ENCODE measurements around the gene CHD2.

The CHD2 gene

DNA sequence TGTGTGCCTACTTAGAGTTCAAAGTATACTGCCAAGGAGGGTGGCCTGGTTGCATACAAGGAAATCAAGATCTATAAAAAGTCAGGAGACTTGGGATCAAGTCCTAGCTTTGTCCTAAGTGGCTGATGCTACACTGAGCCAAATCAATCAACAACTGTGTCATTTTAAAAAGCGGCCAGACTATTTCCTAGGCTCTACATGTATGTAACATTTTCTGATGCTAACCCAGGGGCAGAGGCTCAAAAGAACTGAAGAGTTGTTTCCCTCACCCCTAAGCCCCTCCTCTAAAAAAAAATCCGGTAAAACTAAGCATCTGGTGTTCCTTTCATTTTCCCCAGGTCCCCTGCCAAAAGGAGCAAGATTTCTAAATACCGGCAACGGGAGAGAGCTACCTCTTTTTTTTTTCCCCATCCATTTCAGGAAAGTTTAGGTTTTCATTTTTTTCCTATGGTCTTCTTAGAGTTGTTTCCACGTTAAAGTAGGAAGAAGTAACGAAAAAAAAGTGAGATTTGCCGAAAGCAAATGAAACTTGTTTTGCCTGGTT is 18.8 kb upstream of the CHD2 start:
- no peak for DNase-seq (ENCODE audit: low spot score in 2 of 2)
- Histone ChIP-seq H3K4me3 (no peak overlapping the region; the same call in 1 of the 2 replicates), H3K4me1 (peaks cover 41% of the 10 kb centered on the region), H3K36me3 (replicated peaks) (peaks cover 25% of the 10 kb centered on the region), H3K9me3 (no peaks in the 10 kb centered on the region), H3K27me3 (ENCODE audit: low read depth) (no peaks in the 10 kb centered on the region)
- in situ Hi-C loops (cut with MboI; ENCODE audit: low sequenced_read_pairs): loop anchor here (5.0 kb wide), 1 partner anchor 64 kb away; no protein-coding TSS in a partner anchor

DNA sequence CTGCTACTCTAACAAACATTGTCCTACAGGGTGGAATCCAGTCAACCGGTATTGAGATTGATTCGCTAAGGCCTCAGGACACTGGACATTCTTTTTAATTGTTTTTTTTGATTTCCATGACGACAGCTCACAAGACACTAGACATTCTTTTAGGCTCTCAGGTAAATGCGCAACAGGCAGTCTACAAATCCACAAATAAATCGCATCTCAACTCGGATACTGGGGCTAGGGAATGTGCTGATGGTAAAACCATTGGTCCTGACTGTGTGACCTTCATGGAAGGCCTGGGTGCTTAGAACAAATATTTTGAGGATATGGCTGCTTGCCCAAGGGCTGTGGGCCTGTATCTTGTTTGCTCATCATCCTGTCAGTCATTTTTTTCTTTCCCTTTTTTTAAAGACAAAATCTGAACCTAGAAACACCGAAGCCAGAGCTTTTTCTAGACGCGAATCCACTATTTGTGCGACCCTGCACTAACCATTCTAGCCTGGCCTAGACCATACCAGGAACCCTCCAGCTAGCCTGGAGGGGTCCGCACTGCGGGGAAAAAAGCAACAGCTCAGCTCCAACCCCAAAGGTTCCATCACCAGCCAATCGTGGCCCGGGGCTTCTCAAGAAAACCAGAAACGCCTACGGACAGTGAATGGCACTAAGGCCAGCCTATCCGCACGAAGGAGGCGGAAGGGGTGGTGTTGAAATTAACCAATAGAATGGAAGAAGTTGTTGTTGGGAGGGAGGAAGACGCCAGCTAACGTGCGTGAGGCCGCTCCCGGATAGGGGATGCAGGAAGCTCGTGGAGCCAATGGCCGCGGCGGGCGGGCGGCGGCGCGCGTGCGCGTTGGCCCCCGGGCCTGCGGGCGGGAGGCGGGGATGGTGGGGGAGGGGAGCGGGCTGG is 18.1 kb upstream of the CHD2 start:
- peak overlapping the region; percentile 58 for H3K4me3 ChIP-seq
- DNase-seq (ENCODE audit: low spot score in 2 of 2): peak; percentile 98 to 99
- in situ Hi-C loops (cut with MboI; ENCODE audit: low sequenced_read_pairs): loop anchor here (5.0 kb wide), 1 partner anchor 65 kb away; no protein-coding TSS in a partner anchor
- H3K4me1 ChIP-seq: peaks cover 43% of the 10 kb centered on the region
- no peaks in the 10 kb centered on the region for H3K27me3 ChIP-seq (ENCODE audit: low read depth)
- H3K9me3 ChIP-seq: no peaks in the 10 kb centered on the region
- peaks cover 33% of the 10 kb centered on the region for H3K36me3 ChIP-seq (replicated peaks)

DNA sequence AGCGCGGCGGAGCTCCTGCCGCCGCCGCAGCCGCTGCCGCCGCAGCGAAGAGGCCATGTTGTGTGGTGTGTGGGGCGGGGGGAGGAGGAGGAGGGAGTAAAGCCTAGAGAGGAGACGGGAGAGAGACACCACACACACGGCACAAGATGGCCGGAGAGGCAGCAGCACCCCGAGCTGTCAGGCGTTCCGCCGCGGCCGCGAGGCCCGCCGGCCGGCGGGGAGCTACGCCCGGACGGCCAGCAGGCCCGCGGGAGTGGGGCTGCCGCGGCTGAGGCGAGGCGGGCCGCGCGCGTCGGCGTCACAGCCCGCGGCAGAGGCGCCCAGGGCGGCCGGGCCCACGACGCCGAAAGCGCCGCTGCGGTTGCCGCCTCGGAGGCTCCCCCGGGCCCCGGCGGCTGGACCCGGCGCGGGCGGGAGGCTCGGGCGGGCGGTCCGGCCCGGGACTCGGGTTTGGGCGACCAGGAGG is 17.4 kb upstream of the CHD2 start:
- Histone ChIP-seq H3K27me3 (ENCODE audit: low read depth) (no peaks in the 10 kb centered on the region), H3K4me1 (peaks cover 44% of the 10 kb centered on the region), H3K4me3 (peak overlapping the region; percentile 58), H3K36me3 (replicated peaks) (peaks cover 39% of the 10 kb centered on the region), H3K9me3 (no peaks in the 10 kb centered on the region)
- no peak for DNase-seq (ENCODE audit: low spot score in 2 of 2)
- in situ Hi-C loops (cut with MboI; ENCODE audit: low sequenced_read_pairs): loop anchor here (5.0 kb wide), 1 partner anchor 65 kb away; no protein-coding TSS in a partner anchor

DNA sequence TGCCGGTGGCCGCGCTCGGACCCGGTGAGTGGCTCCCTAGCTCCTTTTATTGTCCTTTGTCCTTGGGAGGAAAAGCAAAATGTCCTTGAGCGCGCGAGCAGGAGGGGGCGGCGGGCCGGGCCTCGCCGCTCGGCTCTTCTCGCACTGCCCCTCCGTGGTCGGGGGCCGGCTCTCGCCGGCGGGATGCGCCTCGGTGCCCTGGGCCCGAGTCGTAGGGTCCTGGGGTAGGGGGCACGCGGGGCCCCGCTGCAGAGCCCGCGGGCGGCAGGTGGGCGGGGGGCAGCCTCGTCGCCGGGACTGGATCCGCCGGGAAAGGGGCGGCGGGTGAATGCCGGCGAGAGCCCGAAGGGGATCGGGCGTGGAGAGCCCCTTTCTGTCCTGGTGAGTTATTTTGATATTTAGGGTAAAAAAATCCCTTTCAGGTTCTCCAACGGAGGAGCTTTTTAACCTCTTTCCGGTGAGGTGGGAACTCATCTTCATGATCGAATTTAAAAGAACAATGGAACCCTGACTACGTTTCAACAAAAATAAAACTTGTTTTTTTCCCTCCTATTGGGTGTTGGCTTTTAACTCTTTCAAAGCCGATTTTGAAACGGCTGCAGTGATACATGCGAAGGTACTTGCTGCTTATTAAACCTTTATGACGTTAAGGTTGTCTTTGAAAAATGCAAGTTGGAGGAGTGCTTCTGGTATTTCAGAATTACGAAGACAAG is 16.8 kb upstream of the CHD2 start:
- DNase-seq (ENCODE audit: low spot score in 2 of 2): peak in 1 of 2 experiments; percentile 40
- Histone ChIP-seq H3K9me3 (no peaks in the 10 kb centered on the region), H3K4me3 (peak overlapping the region; percentile 58), H3K27me3 (ENCODE audit: low read depth) (no peaks in the 10 kb centered on the region), H3K4me1 (peaks cover 46% of the 10 kb centered on the region), H3K36me3 (replicated peaks) (peaks cover 45% of the 10 kb centered on the region)
- in situ Hi-C loops (cut with MboI; ENCODE audit: low sequenced_read_pairs): loop anchor here (5.0 kb wide), 1 partner anchor 66 kb away; no protein-coding TSS in a partner anchor

- DNase-seq (ENCODE audit: low spot score in 2 of 2): no peak
- peak overlapping the region; percentile 58 for H3K4me3 ChIP-seq
- H3K36me3 ChIP-seq (replicated peaks): peaks cover 52% of the 10 kb centered on the region
- no peaks in the 10 kb centered on the region for H3K9me3 ChIP-seq
- in situ Hi-C loops (cut with MboI; ENCODE audit: low sequenced_read_pairs): loop anchor here (5.0 kb wide), 1 partner anchor 67 kb away; no protein-coding TSS in a partner anchor
- peaks cover 47% of the 10 kb centered on the region for H3K4me1 ChIP-seq
- H3K27me3 ChIP-seq (ENCODE audit: low read depth): no peaks in the 10 kb centered on the region
Measured at GRCh38 chr15:92883876-92884435, 16.2 kb upstream of the CHD2 start.

DNA sequence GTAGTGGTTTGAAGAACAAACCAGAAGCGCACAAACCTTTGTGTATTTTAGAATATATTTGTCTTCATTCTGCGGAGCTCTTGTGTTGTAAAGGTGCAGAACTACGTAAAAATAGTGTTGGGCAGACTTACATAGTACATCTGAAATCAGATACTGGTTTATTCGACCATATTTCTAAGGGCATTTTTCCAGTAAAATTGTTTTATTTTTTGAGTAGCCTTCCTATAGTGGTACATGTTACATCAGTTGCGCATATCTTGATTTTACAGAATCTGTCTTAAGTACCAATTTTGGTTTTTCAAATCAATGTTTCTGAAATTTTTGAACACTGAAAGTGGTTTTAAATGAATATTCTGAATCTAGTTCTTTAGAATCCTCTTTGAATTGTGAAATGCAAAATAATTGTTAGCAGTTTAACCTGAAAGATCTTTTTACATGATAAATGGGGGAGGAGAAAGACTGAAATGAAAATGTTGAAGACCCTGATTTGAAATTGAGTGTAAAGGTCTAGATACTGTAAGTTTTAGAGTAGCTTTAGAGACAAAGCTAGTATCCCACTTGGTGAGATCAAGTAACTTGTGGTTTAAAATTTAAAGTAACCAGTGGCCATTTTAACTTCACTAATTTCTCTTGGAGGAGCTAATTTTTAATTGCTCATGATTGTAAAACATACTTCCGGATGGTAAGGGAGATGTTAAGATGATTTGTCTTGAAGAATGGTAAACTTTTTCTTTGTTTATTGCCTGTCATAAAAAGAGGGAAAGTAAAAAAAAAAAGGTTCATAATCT is 15.5 kb upstream of the CHD2 start:
- in situ Hi-C loops (cut with MboI; ENCODE audit: low sequenced_read_pairs): loop anchor here (5.0 kb wide), 1 partner anchor 67 kb away; no protein-coding TSS in a partner anchor
- DNase-seq (ENCODE audit: low spot score in 2 of 2): no peak
- Histone ChIP-seq H3K4me1 (peaks cover 47% of the 10 kb centered on the region), H3K27me3 (ENCODE audit: low read depth) (no peaks in the 10 kb centered on the region), H3K36me3 (replicated peaks) (peaks cover 56% of the 10 kb centered on the region), H3K9me3 (no peaks in the 10 kb centered on the region), H3K4me3 (peak overlapping the region; percentile 58)

GRCh38 chr15:92885224-92886041 is 14.7 kb upstream of the CHD2 start:
- Histone ChIP-seq H3K36me3 (replicated peaks) (peaks cover 61% of the 10 kb centered on the region), H3K4me3 (peak overlapping the region; percentile 58), H3K9me3 (no peaks in the 10 kb centered on the region), H3K4me1 (peaks cover 42% of the 10 kb centered on the region), H3K27me3 (ENCODE audit: low read depth) (no peaks in the 10 kb centered on the region)
- no peak for DNase-seq (ENCODE audit: low spot score in 2 of 2)
- in situ Hi-C loops (cut with MboI; ENCODE audit: low sequenced_read_pairs): no loop called here

DNA sequence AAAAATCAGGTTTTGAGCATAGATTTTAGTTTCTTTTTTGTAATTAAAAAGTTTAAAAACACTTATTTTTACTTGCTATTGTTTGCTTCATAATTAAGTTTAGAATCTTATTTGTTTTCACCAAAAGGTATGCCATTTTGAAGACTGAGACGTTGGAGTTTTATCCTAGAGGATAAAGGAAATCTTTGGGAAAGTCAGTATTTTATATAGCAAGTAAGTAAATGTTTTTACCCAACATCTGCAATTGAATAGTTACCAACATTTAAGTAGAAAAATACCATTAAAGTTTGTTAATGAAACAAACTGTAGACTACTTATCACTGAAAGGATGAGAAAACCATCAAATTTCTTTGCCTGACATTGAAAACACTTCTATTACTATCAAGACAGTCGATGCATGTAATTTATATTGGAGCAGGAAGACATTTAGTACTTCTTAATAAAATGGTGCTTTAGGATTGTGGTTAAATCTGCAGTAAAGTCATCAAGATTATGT is 14.0 kb upstream of the CHD2 start:
- peaks cover 36% of the 10 kb centered on the region for H3K4me1 ChIP-seq
- H3K36me3 ChIP-seq (replicated peaks): peaks cover 68% of the 10 kb centered on the region
- H3K27me3 ChIP-seq (ENCODE audit: low read depth): no peaks in the 10 kb centered on the region
- in situ Hi-C loops (cut with MboI; ENCODE audit: low sequenced_read_pairs): no loop called here
- H3K9me3 ChIP-seq: no peaks in the 10 kb centered on the region
- no peak for DNase-seq (ENCODE audit: low spot score in 2 of 2)
- peak overlapping the region; percentile 58; the same call in 1 of the 2 replicates for H3K4me3 ChIP-seq

GRCh38 chr15:92886815-92887214 is 13.3 kb upstream of the CHD2 start:
- H3K4me3 ChIP-seq: no peak overlapping the region
- H3K4me1 ChIP-seq: peaks cover 28% of the 10 kb centered on the region
- H3K27me3 ChIP-seq (ENCODE audit: low read depth): no peaks in the 10 kb centered on the region
- in situ Hi-C loops (cut with MboI; ENCODE audit: low sequenced_read_pairs): no loop called here
- peaks cover 75% of the 10 kb centered on the region for H3K36me3 ChIP-seq (replicated peaks)
- no peaks in the 10 kb centered on the region for H3K9me3 ChIP-seq
- DNase-seq (ENCODE audit: low spot score in 2 of 2): no peak

GRCh38 chr15:92887869-92888268 is 12.3 kb upstream of the CHD2 start:
- no peak for DNase-seq (ENCODE audit: low spot score in 2 of 2)
- Histone ChIP-seq H3K4me3 (no peak overlapping the region), H3K27me3 (ENCODE audit: low read depth) (no peaks in the 10 kb centered on the region), H3K36me3 (replicated peaks) (peaks cover 85% of the 10 kb centered on the region), H3K4me1 (peaks cover 25% of the 10 kb centered on the region), H3K9me3 (no peaks in the 10 kb centered on the region)
- in situ Hi-C loops (cut with MboI; ENCODE audit: low sequenced_read_pairs): no loop called here

GRCh38 chr15:92889390-92890107 is 10.6 kb upstream of the CHD2 start:
- no peak for DNase-seq (ENCODE audit: low spot score in 2 of 2)
- peaks cover 25% of the 10 kb centered on the region for H3K4me1 ChIP-seq
- H3K9me3 ChIP-seq: no peaks in the 10 kb centered on the region
- H3K4me3 ChIP-seq: no peak overlapping the region
- no peaks in the 10 kb centered on the region for H3K27me3 ChIP-seq (ENCODE audit: low read depth)
- H3K36me3 ChIP-seq (replicated peaks): peaks cover 86% of the 10 kb centered on the region
- in situ Hi-C loops (cut with MboI; ENCODE audit: low sequenced_read_pairs): no loop called here
